Posterior cingulate gyrus (tissue), 11 donors: ENCODE results near the gene DDX18.
A peak's percentile ranks its signal among the peaks of the same experiment; 100 is the strongest.

Experiments used
- DNase-seq, 10 donors: peaks; one replicate each; pipeline versions ENCODE4 v3.0.0 to v3.0.0-alpha.2; 2020 to 2021; ENCODE audit warnings: mixed read lengths in 3 of 10
- intact Hi-C: fragments of 100-400 bp; cut with DNase I; formaldehyde crosslinking; loops from one replicate; pipeline ENCODE4 v1.15.1; 2023

Gene DDX18

DNA sequence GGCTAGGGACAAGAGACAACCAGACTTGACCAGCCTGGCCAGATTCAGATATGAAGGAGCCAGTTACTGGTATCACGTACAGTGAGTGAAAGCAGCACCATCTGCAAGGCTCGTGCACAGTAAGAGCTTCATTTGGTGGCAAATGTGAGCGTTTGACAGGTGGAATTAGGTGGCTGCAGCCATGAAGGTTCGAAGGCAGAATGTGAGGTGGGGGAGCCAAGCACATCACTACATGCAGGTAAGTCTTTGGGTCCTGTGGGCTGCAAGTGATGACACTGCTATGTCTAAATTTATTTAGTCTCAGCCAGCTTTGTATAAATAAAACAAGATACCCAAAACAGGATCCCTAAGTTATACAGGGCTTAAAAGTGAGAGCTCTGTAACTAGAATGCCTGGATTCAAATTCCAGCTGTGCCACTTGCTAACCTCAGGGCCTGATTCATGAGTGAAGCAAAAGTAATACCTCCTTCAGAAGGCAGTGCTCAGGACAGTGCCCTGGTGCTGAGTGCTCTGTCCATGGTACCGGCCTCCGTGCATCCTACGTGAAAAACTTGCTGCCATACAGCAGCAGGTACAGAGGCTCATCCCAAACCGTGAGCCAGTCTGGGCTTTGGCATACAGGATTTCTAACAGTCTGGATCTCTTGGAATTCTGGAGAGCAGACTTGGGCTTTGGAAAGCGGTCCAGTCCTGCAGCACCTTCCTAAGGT is 18.6 kb downstream of the DDX18 start:
- intact Hi-C loops, result no loop called here
- DNase-seq, result no peak

DNA sequence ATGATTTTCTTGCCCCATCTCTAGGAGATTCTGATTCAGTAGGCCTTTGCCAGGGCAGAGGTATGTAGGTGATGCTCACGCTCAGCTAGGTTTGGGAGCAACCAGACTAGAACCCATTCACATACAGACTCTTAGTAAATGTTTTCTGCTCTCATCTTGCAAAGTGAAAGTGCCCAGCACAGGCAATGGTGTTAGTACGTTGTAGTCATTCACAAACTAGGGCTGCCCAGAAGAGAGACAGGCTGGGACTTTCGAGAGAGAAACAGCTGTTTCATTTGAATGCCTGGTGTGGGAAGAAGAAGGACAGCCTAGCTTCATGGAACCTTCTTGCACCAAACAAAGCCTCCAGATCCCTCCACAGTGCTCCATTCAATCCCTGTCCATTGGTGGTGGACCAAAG is 19.4 kb downstream of the DDX18 start:
- intact Hi-C loops, result no loop called here
- no peak for DNase-seq

DNA sequence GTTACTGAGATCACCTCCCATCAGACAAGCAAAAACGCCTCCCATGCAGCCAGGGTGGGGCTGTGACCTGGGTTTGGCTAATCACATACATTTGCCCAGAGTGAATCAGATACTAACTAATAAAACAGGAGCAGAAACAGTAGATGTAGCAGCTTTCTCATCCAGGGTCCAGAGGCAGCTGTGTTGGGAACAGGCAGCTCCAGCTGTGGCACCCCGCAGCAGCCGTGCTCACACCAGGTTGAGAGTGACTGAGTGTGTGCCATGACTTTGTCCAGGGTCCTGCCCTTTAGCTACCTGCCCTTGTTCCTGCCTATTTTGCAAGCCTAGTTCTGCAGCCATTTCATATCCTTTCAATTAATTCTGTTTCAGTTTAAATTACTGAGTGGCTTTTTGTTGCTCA is 20.5 kb downstream of the DDX18 start:
- peak in 1 of 10 donors; percentile 57 for DNase-seq
- intact Hi-C loops, result no loop called here

DNA sequence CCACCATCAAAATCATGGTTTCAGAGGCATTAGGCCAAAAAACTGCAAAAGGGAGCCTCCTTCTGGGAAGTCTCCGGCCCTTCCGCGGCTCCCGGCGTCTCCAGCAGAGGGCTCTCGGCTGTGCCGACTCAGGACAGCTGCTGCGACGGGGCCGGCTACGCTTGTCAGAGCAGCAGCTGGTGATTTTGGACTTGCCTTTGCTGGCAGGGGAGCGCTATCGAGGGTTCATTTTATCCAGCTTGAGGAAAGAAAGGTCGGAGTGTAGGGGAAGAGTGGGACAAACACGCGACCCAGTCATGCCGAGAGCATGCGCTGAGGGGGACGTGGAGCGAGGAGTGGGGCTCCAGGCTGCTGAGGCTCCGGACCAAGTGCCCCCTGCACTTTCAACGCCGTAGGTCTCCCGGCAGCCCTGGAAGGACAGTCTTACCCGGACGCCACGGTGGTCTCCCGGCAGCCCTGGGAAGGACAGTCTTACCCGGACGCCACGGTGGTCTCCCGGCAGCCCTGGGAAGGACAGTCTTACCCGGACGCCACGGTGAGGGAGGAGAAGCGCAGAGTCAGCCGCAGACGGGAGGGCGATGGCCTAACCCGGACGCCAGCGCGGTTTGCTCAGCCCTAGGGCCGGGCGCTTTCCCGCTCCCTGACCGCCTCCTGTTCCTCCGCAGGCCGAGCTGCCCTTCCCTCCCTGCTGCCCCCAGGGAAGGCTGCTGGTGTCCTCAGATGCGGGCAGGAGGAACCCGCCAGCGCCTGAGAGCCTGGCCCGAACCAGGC is 21.7 kb downstream of the DDX18 start:
- intact Hi-C loops, result loop anchor here (1.0 kb wide), 1 partner anchor 167 kb away; no protein-coding TSS in a partner anchor
- peak; percentile 71 to 98 (median 86) for DNase-seq

DNA sequence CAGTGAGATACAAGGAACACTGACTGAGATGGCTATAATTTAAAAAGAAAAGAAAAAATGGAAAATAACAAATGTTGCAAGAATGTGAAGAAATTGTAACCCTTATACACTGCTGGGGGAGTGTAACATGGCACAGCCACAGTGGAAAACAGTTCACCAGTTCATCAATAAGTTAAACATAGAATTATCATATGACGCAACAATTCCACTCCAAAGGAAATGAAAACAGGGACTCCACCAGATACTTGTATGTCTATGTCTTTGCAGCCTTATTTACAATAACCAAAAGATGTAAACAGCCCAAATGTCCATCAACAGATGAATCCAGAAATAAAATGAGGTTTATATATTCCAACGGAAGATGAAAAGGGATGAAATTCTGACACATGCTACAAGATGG is 30.8 kb downstream of the DDX18 start:
- intact Hi-C loops, result no loop called here
- DNase-seq, result no peak

DNA sequence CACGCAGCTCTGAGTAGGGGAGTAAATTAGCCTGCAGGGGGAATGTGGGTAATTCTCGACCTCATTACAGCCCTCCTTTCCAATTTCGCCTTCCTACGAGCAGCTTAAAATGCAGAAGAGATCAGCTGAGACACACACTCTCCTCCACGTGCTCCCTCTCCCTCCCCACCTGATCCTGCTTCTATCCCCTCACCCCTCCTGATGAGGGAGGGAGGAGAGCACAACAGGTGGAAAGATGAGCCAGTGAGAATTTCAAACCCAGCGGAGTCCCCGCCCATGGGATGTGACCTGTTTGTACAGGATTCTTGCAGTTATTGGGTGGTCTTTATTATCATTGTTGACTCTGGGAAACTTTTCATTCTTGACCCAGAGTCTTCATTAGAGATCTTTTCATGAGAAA is 35.5 kb downstream of the DDX18 start:
- intact Hi-C loops, result no loop called here
- DNase-seq, result no peak

DNA sequence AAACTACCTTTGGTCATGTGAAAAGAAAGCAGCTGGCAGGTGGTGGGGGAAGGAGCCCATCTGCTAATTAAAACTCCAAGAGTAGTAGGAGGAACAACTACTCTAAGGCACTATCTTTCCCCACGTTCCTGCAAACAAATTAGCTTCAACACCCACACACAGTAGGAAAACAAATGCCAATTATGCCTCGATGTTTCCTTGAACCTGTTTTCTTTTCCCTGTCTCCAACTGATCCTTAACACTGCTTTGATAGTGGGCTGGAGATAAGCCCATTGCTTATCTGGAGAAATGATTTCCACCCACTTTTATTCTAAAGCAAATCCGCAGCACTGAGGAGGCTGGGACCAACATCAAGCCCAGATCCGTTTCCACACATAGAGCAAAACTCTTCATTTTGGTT is 36.0 kb downstream of the DDX18 start:
- intact Hi-C loops, result no loop called here
- no peak for DNase-seq

DNA sequence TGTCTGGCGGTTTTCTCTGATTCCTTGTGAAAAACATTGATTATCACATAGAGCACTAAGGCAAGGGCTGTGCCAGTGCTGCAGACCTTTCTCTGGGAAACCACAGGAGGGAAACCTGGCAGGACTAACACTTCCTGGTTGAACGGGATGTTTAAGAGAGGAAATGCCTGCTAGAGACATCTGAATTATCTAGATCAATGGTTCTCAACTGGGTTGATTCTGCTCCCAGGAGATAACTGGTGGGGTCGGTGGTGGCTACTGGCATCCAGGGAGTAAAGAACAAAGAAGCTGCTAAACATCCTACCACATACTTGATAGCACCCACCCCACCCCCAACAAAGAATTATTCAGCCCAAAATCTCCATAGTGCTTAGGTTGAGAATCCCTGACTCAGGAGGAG is 37.5 kb downstream of the DDX18 start:
- intact Hi-C loops, result no loop called here
- DNase-seq, result no peak

DNA sequence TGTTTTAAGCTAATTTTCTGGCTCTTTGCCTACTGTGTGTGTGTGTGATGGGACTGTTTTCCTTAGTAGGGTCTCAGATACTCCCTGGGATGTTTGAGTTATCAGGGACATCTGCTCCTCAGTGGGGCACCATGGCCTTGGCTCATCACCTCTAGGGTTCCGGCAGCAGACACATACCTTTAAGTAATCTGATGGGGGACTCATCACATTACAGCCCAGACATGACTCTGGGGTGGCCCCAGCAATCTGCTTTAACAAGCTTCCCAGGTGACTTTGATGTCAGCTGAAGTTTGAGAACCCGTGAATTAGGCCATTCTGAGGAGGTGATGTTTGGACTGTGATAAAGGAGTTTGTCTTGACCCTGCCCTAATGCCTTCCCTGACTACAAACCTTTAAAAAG is 38.8 kb downstream of the DDX18 start:
- intact Hi-C loops, result no loop called here
- DNase-seq, result no peak

DNA sequence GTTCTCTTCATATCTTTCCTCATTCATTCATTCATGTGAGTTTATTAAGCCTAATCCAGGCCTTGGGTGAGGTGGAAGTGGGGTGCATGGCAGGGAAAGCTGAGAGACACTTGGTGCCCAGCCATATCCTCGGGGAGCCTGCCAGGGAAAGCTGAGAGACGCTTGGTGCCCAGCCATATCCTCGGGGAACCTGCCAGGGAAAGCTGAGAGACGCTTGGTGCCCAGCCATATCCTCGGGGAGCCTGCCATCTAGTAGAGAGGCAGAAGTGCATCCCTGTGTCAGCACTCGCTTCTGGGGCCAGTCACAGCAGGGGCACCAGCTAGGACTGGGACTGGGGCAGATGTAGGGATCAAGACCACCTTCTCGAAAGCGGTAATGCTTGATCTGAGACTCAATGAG is 39.4 kb downstream of the DDX18 start:
- intact Hi-C loops, result no loop called here
- peak in 4 of 10 donors; percentile 26 to 86 (median 78) for DNase-seq

DNA sequence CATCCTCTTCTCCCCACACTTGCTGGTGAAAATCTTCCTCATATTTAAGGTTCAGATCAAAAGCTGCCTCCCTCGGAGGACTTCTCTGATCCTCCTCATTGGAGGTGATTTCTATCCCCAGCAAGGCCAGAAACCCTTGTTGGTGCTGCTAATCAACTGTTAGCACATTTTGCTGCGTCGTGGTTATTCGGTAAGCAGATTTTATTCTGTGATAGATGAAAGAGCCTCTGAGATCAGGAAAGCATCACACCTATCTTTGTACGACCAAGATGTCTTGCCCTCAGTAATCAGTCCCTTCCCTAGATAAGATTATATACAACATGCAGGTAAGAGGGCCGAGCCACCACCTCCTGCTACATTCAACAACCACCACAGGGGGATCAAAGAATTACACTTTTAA is 40.1 kb downstream of the DDX18 start:
- intact Hi-C loops, result no loop called here

DNA sequence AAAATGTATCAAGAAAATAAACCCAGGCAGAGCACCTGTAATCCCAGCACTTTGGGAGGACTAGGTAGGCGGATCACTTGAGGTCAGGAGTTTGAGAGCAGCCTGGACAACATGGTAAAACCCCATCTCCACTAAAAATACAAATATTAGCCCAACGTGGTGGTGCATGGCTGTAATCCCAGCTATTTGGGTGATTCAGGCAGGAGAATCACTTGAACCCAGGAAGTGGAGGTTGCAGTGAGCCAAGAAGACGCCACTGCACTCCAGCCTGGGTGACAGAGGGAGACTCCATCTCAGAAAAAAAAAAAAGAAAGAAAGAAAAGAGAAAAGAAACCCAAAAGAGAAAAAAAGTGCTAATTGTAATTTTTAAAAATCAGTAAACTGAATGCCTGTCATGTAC is 41.4 kb downstream of the DDX18 start:
- intact Hi-C loops, result no loop called here
- DNase-seq, result no peak

More for the DNA sequence above, 40.1 kb downstream of the DDX18 start:
- DNase-seq, result no peak

DNA sequence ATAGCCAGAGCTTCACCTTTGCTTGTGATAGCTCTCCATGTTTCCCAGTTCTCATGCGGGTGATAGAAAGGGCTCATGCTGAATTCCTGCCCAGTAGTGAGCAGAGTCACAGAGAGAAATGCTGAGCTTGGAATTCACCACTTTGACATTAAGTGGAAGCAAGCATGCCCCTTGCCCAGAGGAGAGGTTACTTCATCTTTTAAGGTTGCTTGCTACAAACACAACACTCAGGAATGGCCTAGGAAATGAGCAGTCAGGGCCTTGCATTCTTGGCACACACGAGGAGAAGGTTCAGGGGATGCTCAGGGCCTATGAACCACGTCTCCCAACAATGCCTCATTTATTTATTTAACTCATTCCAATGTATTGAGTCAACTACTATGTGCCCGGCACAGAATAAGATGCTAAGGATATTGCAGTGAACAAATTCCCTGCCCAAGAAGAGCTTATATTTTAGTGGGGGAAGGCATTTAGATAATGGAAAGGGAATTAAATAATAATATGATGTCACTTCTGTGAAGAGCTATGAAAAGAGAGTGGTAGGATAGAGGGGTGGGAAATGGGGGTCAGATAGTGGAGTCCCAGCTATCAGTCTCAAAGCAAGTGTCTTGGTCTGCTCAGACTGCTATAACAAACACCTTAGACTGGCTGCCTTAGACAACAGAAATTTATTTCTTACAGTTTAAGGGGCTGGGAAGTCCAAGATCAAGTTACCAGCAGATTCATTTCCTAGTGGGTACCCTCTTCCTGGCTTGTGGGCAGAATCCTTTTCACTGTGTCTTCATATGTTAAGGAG is 42.1 kb downstream of the DDX18 start:
- DNase-seq, result no peak
- intact Hi-C loops, result no loop called here

DNA sequence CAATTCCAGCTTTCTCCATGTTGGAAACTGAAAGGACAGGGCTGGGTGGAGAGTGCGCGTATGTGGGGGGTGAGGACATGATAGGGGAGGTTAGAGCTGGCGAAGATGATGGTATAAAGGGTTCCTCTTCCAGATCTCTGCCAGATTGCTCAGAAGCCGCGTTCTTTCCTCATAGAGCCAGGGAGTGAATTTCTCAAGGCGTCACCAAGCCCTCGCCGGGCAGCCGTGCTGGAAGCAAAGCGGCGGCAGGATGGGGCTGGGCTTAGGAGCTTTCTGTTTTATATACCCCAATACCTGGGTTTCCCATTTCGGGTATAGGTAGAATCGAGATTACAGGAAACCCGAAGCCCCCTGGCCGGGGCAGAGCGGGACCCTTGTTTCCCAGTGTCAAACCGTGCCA is 43.8 kb downstream of the DDX18 start:
- intact Hi-C loops, result no loop called here
- DNase-seq, result peak in 1 of 10 donors; percentile 44

DNA sequence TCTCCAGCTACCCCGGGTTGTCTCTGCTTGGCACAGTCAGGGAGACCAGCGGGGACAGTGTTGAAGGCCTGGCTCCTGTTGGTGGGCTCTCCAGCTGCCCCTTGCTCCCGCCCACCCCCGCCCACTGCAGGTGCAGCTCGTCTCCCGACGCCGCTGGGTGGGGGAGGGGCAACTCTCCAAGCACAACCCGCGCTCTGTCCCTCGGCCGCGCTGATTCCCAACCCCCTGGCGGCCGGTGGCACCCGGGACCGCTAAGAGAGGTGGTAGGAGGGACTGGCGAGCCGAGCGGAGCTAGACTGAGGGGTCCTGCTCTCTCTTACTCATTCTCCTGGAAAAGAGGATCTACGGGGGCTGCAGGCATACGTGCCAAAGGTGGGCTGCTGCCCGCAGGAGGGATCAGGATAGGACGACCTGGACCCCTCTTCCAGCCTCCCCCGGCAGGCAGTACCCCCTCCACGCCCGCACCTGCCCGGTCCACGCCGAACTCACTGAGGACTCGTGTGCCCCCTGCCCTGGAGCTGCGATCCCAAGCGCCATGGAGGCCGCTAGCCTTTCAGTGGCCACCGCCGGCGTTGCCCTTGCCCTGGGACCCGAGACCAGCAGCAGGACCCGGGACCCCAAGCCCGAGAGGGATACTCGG is 44.5 kb downstream of the DDX18 start:
- peak in 2 of 10 donors; percentile 45 to 76 for DNase-seq
- intact Hi-C loops, result no loop called here

DNA sequence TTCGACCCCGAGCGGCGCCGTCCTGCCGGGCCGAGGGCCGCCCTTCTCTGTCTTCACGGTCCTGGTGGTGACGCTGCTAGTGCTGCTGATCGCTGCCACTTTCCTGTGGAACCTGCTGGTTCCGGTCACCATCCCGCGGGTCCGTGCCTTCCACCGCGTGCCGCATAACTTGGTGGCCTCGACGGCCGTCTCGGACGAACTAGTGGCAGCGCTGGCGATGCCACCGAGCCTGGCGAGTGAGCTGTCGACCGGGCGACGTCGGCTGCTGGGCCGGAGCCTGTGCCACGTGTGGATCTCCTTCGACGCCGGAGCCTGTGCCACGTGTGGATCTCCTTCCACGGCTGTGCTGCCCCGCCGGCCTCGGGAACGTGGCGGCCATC is 45.0 kb downstream of the DDX18 start:
- intact Hi-C loops, result no loop called here
- peak in 3 of 10 donors; percentile 67 to 82 (median 74) for DNase-seq

DNA sequence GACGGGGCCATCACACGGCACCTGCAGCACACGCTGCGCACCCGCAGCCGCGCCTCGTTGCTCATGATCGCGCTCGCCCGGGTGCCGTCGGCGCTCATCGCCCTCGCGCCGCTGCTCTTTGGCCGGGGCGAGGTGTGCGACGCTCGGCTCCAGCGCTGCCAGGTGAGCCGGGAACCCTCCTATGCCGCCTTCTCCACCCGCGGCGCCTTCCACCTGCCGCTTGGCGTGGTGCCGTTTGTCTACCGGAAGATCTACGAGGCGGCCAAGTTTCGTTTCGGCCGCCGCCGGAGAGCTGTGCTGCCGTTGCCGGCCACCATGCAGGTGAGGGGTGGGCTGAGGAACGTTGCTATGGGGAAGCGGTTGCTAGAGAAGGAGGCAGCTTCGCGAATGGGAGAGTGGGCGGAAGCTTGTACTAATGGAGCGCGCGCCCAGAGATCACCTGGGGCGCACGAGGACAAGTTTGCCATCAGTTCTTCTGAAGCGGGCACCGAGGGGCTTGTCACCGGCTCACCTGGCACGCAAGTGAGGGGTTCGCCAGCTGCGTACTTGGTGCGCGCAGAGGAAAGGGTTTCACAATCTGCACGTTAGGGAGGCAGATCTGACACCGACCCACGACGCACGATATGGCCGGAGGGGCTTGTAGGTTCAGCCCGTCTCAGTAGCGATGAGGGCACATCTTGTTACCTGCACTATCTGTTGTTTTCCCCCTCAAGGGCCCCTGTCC is 45.6 kb downstream of the DDX18 start:
- intact Hi-C loops, result no loop called here
- DNase-seq, result peak in 2 of 10 donors; percentile 64 to 69

DNA sequence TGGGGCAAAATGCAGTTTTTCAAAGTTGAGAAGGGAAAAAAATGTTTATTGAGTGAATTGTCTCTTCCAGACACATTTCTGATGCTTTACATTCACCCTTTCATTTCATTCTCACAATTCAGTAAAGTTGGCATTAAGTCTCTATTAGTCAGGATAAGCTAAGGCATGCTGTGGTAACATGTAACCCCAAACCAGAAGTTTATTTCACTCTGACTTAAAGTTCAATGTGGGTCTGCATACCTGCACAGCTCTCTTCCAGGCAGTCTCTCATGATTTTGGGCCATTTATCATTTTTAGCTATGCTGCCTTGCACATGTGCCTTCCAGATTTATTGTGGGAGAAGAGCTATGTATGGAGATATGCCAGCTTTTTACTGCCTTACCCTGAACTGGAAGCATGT is 48.0 kb downstream of the DDX18 start:
- intact Hi-C loops, result no loop called here
- no peak for DNase-seq

DNA sequence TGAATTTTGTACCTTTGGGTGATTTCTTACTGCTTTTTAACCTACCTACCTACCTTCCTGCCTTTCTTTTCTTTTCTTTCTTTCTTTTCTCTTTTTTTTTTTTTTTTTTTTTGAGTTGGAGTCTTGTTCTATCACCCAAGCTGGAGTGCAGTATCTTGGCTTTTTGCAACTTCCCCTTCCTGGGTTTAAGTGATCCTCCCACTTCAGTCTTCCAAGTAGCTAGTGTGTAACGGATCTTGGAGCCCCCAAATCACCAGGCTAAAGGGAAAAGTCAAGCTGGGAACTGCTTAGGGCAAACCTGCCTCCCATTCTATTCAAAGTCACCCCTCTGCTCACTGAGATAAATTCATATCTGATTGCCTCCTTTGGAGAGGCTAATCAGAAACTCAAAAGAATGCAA is 61.3 kb downstream of the DDX18 start:
- intact Hi-C loops, result no loop called here
- DNase-seq, result no peak

DNA sequence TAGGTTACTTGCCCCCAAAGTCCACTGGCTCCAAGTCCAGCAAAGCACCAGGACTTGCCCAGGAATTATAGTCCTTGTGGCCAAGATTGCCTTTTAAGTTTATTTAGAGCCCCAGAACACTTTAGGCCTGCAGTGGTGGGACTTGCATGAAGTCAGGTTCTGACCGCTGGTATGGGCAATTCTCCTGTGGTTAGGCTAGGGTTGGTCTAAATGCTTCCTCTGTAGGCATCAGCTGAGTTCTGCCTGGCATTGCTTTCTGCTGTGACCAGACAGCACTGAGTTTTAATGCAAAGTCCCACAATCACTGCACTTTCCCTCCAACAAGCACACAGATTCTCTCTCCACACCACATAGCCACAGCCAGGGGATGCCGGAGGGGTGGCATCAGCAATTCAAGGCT is 64.5 kb downstream of the DDX18 start:
- intact Hi-C loops, result no loop called here
- no peak for DNase-seq
